ENCODE data around the gene DGKZ. TPM values are rescaled to one million over a fixed set of nuclear protein-coding genes. Genes with fewer than 3 reads are reported as not detected.
A peak's percentile ranks its signal among the peaks of the same experiment; 100 is the strongest.
"Not testable (repeated sequence)": the region's sequence is repeated elsewhere in the genome, so short reads cannot be mapped to it uniquely, and the experiment has no call there.

DGKZ gene
- total RNA-seq, 4 donors from 2014 or later: 38.5 to 53.1 (median 45.7) TPM

DNA sequence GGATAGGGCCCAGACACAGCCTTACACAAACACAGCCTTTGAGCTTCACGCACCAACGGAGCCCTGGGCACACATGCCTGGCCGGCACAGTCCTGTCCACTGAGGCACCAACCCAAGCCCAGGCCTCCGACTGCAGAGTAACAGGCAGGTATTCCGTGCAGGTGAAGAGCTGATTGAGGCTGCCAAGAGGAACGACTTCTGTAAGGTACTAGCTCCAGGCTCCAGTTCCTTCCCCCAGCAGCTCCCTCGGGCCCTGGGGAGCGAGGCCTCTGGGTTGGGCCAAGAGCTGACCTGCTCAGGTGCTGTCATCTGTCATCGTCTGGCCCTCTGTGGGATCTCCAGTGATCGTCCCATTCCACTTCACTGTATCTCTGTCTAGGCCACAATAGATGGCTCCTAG, 31.0 kb downstream of the DGKZ start:
- TF ChIP-seq, protein P1, sequence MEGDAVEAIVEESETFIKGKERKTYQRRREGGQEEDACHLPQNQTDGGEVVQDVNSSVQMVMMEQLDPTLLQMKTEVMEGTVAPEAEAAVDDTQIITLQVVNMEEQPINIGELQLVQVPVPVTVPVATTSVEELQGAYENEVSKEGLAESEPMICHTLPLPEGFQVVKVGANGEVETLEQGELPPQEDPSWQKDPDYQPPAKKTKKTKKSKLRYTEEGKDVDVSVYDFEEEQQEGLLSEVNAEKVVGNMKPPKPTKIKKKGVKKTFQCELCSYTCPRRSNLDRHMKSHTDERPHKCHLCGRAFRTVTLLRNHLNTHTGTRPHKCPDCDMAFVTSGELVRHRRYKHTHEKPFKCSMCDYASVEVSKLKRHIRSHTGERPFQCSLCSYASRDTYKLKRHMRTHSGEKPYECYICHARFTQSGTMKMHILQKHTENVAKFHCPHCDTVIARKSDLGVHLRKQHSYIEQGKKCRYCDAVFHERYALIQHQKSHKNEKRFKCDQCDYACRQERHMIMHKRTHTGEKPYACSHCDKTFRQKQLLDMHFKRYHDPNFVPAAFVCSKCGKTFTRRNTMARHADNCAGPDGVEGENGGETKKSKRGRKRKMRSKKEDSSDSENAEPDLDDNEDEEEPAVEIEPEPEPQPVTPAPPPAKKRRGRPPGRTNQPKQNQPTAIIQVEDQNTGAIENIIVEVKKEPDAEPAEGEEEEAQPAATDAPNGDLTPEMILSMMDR (IDR thresholded peaks at IDR 0.05): no peak
- no peak for TF ChIP-seq POLR2A (IDR thresholded peaks at IDR 0.05)
- intact Hi-C loops (cut with DNase I): no loop called here
- H3K36me3 ChIP-seq: peaks cover 22 to 50% (median 23%) of the 10 kb centered on the region in 3 donors
- H3K9me3 ChIP-seq: no peaks in the 10 kb centered on the region
- peaks cover 0 to 18% (median 0%) of the 10 kb centered on the region in 4 donors for H3K27me3 ChIP-seq
- no peak for DNase-seq
- whole genome bisulfite sequencing, 2 donors: 94% methylated on average over 5 of the region's 10 CpGs; no CpG with 5 or more reads in 1 of the 2 donors
- H3K4me3 ChIP-seq: no peak overlapping the region
- peak overlapping the region in 1 of 4 donors; percentile 84 for H3K27ac ChIP-seq
- peaks cover 15 to 41% (median 16%) of the 10 kb centered on the region in 3 donors for H3K4me1 ChIP-seq

DNA sequence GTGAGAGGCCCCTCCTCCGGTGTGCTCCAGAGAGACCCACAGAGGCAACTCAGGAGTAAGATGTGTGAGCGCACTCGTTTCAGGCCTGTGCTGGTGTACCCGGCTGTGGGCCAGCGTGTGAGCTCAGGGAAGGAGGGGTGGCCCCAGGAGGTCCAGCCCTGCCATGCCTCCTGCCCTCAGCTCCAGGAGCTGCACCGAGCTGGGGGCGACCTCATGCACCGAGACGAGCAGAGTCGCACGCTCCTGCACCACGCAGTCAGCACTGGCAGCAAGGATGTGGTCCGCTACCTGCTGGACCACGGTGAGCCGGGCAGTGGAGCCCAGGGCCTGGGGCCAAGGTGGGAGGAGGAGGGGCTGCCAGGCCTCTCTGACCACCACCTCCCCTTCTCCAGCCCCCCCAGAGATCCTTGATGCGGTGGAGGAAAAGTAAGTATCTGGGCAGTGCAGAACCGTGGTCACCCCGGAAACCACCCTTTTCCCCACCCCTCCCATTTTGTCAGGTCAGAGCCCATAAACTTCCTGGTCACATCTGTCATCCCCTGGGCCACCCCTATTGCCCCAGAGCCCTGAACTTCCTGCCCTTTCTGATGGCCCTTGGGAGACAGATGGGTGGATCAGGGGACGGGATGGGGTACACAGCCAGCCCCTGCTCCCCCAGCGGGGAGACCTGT, 31.7 kb downstream of the DGKZ start:
- WGBS, 2 donors: 52 to 60% methylated on average over 1 to 3 of the region's 20 CpGs
- Histone ChIP-seq H3K9me3 (no peaks in the 10 kb centered on the region), H3K4me1 (peaks cover 15 to 41% (median 16%) of the 10 kb centered on the region in 3 donors), H3K4me3 (no peak overlapping the region), H3K27me3 (peaks cover 0 to 21% (median 0%) of the 10 kb centered on the region in 4 donors), H3K27ac (peak overlapping the region in 3 of 4 donors; percentile 82 to 85 (median 84)), H3K36me3 (peaks cover 21 to 44% (median 22%) of the 10 kb centered on the region in 3 donors)
- TF ChIP-seq, protein P1 (IDR thresholded peaks at IDR 0.05): no peak
- TF ChIP-seq POLR2A (IDR thresholded peaks at IDR 0.05): no peak
- no peak for DNase-seq
- intact Hi-C loops (cut with DNase I): no loop called here

DNA sequence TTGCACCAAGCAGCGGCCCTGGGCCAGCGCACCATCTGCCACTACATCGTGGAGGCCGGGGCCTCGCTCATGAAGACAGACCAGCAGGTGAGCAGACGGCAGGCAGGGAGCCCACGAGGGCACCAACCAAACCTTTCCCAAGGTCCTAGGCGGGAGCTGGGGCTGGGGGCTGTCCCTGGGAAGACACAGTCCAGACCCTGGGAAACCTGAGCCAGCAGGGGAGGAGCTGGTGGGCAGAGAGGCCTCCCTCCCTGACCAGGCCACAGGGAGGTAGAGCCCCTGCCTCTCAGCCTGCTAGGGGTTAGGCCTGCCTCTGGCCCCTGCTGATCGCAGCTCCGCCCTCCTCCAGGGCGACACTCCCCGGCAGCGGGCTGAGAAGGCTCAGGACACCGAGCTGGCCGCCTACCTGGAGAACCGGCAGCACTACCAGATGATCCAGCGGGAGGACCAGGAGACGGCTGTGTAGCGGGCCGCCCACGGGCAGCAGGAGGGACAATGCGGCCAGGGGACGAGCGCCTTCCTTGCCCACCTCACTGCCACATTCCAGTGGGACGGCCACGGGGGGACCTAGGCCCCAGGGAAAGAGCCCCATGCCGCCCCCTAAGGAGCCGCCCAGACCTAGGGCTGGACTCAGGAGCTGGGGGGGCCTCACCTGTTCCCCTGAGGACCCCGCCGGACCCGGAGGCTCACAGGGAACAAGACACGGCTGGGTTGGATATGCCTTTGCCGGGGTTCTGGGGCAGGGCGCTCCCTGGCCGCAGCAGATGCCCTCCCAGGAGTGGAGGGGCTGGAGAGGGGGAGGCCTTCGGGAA, 32.4 kb downstream of the DGKZ start:
- H3K4me3 ChIP-seq: peak overlapping the region in 3 of 4 donors; percentile 70 to 88 (median 71)
- H3K9me3 ChIP-seq; intact Hi-C loops (cut with DNase I); DNase-seq: not testable (repeated sequence)
- no CpG with 5 or more reads among the region's 36 CpGs for WGBS, 2 donors
- peaks cover 15 to 41% (median 16%) of the 10 kb centered on the region in 3 donors for H3K4me1 ChIP-seq
- H3K36me3 ChIP-seq: peaks cover 13 to 37% (median 19%) of the 10 kb centered on the region in 3 donors
- peaks cover 0 to 27% (median 0%) of the 10 kb centered on the region in 4 donors for H3K27me3 ChIP-seq
- H3K27ac ChIP-seq: peak overlapping the region; percentile 75 to 85 (median 83)

DNA sequence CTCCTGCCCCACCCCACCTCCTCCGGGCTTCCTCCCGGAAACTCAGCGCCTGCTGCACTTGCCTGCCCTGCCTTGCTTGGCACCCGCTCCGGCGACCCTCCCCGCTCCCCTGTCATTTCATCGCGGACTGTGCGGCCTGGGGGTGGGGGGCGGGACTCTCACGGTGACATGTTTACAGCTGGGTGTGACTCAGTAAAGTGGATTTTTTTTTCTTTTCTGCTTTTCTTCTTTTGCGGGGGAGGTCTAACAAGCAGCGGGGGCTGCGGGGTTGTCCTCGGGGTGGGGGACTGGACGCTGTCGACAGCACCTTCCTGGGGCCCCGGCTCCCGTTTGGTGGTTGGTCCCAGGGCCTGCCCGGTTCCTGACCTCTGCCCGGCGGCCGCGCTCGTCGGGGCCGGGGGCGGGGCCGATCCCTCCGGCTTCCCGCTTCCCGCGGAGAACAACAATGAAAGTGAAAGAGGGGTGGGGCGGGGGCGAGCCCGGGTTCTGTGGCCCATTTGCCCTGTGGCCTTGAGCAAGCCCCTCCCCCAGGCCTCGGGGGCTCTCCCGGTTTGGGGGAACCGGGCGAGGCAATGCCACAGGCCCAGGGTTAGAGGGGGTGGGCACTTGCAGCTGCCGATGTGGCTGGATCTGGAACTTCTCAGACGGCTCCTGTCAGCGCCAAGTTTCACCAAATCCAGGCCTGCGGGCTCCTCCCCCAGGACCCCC, 33.2 kb downstream of the DGKZ start:
- Histone ChIP-seq H3K36me3 (peaks cover 5 to 28% (median 11%) of the 10 kb centered on the region in 3 donors), H3K27me3 (peaks cover 0 to 35% (median 0%) of the 10 kb centered on the region in 4 donors), H3K27ac (peak overlapping the region; percentile 75 to 85 (median 83)), H3K4me1 (peaks cover 15 to 41% (median 16%) of the 10 kb centered on the region in 3 donors), H3K9me3 (no peaks in the 10 kb centered on the region), H3K4me3 (peak overlapping the region; percentile 70 to 88 (median 71))
- TF ChIP-seq POLR2A (IDR thresholded peaks at IDR 0.05): peak in 1 of 4 donors; percentile 7
- TF ChIP-seq, protein P1 (IDR thresholded peaks at IDR 0.05): no peak
- intact Hi-C loops (cut with DNase I): no loop called here
- 0% methylated on average over 8 of the region's 45 CpGs; no CpG with 5 or more reads in 1 of the 2 donors for WGBS, 2 donors
- DNase-seq: no peak
